Testis (tissue), 3 donors: ENCODE data around the gene CFAP77. TPM values are rescaled to one million over a fixed set of nuclear protein-coding genes. Genes with fewer than 3 reads are reported as not detected.

Source experiments
- DNase-seq: peaks from one replicate; pipeline ENCODE4 v3.0.0-alpha.2; 2019
- H3K27ac ChIP-seq, 2 donors: fragments of 200-600 bp; sonication (generic); one replicate each; pipeline ENCODE4 v1.5.1; 2019
- H3K27me3 ChIP-seq: fragments of 200-600 bp; sonication (generic); one replicate; pipeline ENCODE4 v1.5.1; 2019
- H3K36me3 ChIP-seq: fragments of 200-600 bp; sonication (generic); one replicate; pipeline ENCODE4 v1.5.1; 2017; ENCODE audit warnings: low read depth; ENCODE audit errors: missing control alignments
- H3K4me1 ChIP-seq: fragments of 200-600 bp; sonication (generic); one replicate; pipeline ENCODE4 v1.5.1; 2019
- H3K4me3 ChIP-seq, 2 donors: fragments of 200-600 bp; sonication (generic); one replicate each; pipeline ENCODE4 v1.5.1; 2017 to 2019
- H3K9me3 ChIP-seq: fragments of 200-600 bp; sonication (generic); one replicate; pipeline ENCODE4 v1.5.1; 2017
- POLR2A ChIP-seq: fragments of 450-650 bp; IDR thresholded peaks from one replicate; pipeline ENCODE4 v1.6.1; 2017; ENCODE audit warnings: antibody characterized with exemption, mild to moderate bottlenecking, moderate library complexity
- WGBS, 2 donors: methylation state at CpG; one replicate each; pipeline ENCODE4 v1.1.5; 2018; 5-methylcytosine and 5-hydroxymethylcytosine counted together
- intact Hi-C: fragments of 100-400 bp; cut with DNase I; formaldehyde crosslinking; loops from one replicate; pipeline ENCODE4 v1.15.1; 2023; ENCODE audit warnings: low total_unique reads
- polyA plus RNA-seq: library from polyadenylated mRNA; stranded (reverse); fragments of 350-450 nt; fragmentation: Illumina TruSeq; extraction: RNeasy Lipid Tissue Mini Kit (QIAGEN cat#74804); gene quantifications from one replicate; pipeline ENCODE4 v1.2.3, GENCODE V29; 2014; ENCODE audit warnings: low read depth, low replicate concordance; ENCODE audit not compliant: insufficient read depth
- total RNA-seq, 2 donors: library from RNA; depleted of rRNA; stranded (reverse); fragments of >200 nt; gene quantifications; one replicate each; pipeline ENCODE4 v1.2.3, GENCODE V29; 2016
- TF ChIP-seq, protein P1 (sequence below), 3 experiments: fragments of 450-650 bp in 2 of 3; fragments of 200-600 bp in 1 of 3; sonication (generic) in 1 of 3; IDR thresholded peaks; one replicate each; pipeline ENCODE4 v1.5.1; 2016 to 2019; ENCODE audit warnings: antibody characterized with exemption in 3 of 3, mild to moderate bottlenecking in 2 of 3, moderate library complexity in 1 of 3

Gene CFAP77
- total and polyA plus RNA-seq, 3 donors from 2014 or later: 13.6 to 36.2 (median 20.9) TPM

DNA sequence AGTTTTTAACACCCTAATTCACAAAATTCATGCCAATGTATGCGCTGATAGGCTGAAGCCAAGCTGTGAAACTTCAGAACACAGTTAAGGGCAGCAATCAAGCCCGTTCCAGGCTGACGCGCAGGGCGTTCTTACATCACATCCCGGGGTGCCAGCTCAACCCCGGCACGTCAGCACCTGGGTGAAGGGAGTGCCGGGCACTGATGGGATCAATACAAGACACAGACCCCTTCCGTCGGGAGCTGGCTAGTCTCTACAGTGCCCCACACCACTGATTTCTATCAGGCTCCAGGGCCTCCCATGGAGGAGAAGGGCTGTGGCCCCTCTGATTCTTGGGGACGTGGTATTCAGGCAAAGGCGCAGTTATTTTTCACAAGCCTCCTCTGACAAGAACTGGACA lies 184.4 kb downstream of the CFAP77 start:
- no peak for TF ChIP-seq POLR2A
- TF ChIP-seq, protein P1, sequence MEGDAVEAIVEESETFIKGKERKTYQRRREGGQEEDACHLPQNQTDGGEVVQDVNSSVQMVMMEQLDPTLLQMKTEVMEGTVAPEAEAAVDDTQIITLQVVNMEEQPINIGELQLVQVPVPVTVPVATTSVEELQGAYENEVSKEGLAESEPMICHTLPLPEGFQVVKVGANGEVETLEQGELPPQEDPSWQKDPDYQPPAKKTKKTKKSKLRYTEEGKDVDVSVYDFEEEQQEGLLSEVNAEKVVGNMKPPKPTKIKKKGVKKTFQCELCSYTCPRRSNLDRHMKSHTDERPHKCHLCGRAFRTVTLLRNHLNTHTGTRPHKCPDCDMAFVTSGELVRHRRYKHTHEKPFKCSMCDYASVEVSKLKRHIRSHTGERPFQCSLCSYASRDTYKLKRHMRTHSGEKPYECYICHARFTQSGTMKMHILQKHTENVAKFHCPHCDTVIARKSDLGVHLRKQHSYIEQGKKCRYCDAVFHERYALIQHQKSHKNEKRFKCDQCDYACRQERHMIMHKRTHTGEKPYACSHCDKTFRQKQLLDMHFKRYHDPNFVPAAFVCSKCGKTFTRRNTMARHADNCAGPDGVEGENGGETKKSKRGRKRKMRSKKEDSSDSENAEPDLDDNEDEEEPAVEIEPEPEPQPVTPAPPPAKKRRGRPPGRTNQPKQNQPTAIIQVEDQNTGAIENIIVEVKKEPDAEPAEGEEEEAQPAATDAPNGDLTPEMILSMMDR (IDR thresholded peaks at IDR 0.05): no peak
- no peak overlapping the region for H3K27ac ChIP-seq
- H3K4me1 ChIP-seq: peaks cover 8% of the 10 kb centered on the region
- no peaks in the 10 kb centered on the region for H3K36me3 ChIP-seq
- no peak overlapping the region for H3K4me3 ChIP-seq
- H3K27me3 ChIP-seq: peaks cover 5% of the 10 kb centered on the region
- no peaks in the 10 kb centered on the region for H3K9me3 ChIP-seq
- intact Hi-C loops: no loop called here
- 90% methylated on average over 13 of the region's 13 CpGs for WGBS, 2 donors
- no peak for DNase-seq

DNA sequence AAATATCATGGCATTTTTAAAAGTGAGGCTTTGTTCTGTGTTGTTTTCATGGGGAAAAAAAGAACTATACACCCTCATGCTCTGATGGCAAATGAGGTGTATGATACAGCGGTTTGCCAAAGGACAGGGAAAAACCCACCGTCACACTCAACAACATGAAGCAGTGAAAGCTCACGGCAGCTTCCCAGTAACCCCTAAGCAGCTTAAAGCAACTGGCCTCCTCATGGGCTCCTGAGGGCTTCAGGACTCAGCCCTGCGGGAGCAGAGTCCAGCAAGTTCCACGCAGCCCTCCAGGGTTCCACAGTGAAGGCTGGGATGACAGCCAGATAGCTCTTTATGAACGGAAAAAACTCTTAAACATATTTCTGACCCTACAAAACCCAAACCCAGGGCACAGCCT lies 185.3 kb downstream of the CFAP77 start:
- Histone ChIP-seq H3K36me3 (no peaks in the 10 kb centered on the region), H3K4me1 (no peaks in the 10 kb centered on the region), H3K27ac (no peak overlapping the region), H3K27me3 (no peaks in the 10 kb centered on the region), H3K4me3 (no peak overlapping the region), H3K9me3 (no peaks in the 10 kb centered on the region)
- intact Hi-C loops: no loop called here
- TF ChIP-seq, protein P1 (IDR thresholded peaks at IDR 0.05): no peak
- TF ChIP-seq POLR2A: no peak
- no peak for DNase-seq
- 91 to 94% methylated on average over 6 of the region's 6 CpGs for WGBS, 2 donors

DNA sequence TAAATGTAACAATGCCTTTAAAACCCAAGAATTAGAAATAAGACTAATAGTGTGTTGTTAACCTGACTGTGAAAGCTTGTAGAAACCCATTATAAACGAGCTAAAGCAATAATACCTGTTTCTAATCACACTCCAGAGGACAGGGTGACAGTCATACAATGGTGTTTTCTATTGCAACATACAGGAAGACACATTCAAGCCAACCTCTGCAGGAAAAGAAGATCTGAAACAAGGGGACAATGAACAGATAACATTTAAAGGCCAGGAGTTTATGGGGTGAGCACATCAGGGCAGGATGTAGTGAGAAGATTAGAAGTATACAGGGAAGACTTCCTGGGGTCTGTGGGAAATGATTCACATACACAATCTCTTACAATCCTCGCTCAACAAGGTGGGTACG lies 186.2 kb downstream of the CFAP77 start:
- WGBS, 2 donors: 79 to 80% methylated on average over 3 of the region's 3 CpGs
- Histone ChIP-seq H3K4me3 (no peak overlapping the region), H3K27ac (no peak overlapping the region), H3K36me3 (no peaks in the 10 kb centered on the region), H3K27me3 (no peaks in the 10 kb centered on the region), H3K4me1 (no peaks in the 10 kb centered on the region), H3K9me3 (no peaks in the 10 kb centered on the region)
- no peak for TF ChIP-seq POLR2A
- TF ChIP-seq, protein P1 (IDR thresholded peaks at IDR 0.05): no peak
- intact Hi-C loops: no loop called here
- no peak for DNase-seq

DNA sequence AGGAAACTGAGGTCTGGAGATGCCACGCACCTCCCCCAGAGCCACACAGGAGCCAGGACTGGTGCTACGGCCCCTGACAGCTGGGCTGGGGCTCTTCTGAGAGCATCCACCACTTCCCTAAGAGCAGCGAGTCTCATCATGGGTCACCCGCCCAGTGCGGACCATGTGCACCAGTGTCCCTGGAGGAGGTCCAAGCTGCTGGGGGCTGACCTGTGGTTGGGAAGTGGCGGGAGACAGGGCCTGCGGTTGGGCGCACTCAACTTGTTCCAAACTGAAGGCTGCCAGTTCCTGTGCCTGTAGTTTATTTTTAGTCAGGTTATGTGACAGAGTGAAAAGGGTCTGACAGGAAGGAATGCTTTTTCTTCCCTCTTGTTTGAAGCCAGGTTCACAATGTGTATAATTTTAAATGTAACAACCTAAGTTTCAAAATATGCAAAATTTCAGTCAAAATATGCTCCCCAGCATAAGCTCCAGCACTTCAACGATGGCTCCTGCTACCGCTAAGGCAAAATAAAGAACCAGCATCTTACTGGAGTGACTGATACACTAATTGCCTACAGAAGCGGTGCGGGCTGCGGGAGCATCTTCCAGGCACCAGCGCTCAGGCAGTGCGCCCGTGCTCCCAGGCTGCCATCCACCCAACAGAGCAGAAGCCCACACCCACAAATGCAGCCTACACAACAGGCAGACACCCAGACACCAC lies 187.2 kb downstream of the CFAP77 start:
- Histone ChIP-seq H3K36me3 (no peaks in the 10 kb centered on the region), H3K9me3 (no peaks in the 10 kb centered on the region), H3K4me3 (no peak overlapping the region), H3K27ac (no peak overlapping the region), H3K4me1 (no peaks in the 10 kb centered on the region), H3K27me3 (no peaks in the 10 kb centered on the region)
- WGBS, 2 donors: 92 to 96% methylated on average over 14 to 16 of the region's 16 CpGs
- DNase-seq: no peak
- intact Hi-C loops: no loop called here
- TF ChIP-seq POLR2A: no peak
- TF ChIP-seq, protein P1 (IDR thresholded peaks at IDR 0.05): no peak
